ENCODE data around the gene ZNF230.

- TF ChIP-seq CTCF (conservative IDR thresholded peaks at IDR 0.05; ENCODE audit: low read length) (no peak), EZH2phosphoT487 (IDR thresholded peaks at IDR 0.05; ENCODE audit: borderline replicate concordance, low read depth, low read length) (no peak)
These were observed 4.7 kb downstream of the ZNF230 start for GRCh38 chr19:44007473-44007872.
